ENCODE results near the gene TGOLN2. TPM values are rescaled to one million over a fixed set of nuclear protein-coding genes. Genes with fewer than 3 reads are reported as not detected.

The TGOLN2 gene
- total RNA-seq, 1 experiment from 2014 or later = 43.7 TPM

GRCh38 chr2:85327822-85328617 lies at the start of gene TGOLN2 (continued):
- TF ChIP-seq, protein P1, sequence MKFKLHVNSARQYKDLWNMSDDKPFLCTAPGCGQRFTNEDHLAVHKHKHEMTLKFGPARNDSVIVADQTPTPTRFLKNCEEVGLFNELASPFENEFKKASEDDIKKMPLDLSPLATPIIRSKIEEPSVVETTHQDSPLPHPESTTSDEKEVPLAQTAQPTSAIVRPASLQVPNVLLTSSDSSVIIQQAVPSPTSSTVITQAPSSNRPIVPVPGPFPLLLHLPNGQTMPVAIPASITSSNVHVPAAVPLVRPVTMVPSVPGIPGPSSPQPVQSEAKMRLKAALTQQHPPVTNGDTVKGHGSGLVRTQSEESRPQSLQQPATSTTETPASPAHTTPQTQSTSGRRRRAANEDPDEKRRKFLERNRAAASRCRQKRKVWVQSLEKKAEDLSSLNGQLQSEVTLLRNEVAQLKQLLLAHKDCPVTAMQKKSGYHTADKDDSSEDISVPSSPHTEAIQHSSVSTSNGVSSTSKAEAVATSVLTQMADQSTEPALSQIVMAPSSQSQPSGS (CRISPR knock-in tag; IDR thresholded peaks at IDR 0.05; ENCODE audit: borderline replicate concordance, low read depth) = peak; percentile 12; the same call in 1 of the 2 replicates
- TF ChIP-seq HMGXB4 (CRISPR knock-in tag; IDR thresholded peaks at IDR 0.05) (no peak), TCF7 (CRISPR knock-in tag; IDR thresholded peaks at IDR 0.05; ENCODE audit: low read depth) (no peak), NFATC4 (CRISPR knock-in tag; IDR thresholded peaks at IDR 0.05) (no peak), ZBTB43 (CRISPR knock-in tag; IDR thresholded peaks at IDR 0.05) (peak; percentile 91), CBFB (CRISPR knock-in tag; IDR thresholded peaks at IDR 0.05; ENCODE audit: low read depth) (no peak), SMAD4 (CRISPR knock-in tag; IDR thresholded peaks at IDR 0.05) (no peak), ATF3 (CRISPR knock-in tag; conservative IDR thresholded peaks at IDR 0.05) (no peak), KAT7 (CRISPR knock-in tag; IDR thresholded peaks at IDR 0.05; ENCODE audit: borderline replicate concordance) (no peak), OVOL2 (CRISPR knock-in tag; IDR thresholded peaks at IDR 0.05; ENCODE audit: borderline replicate concordance) (no peak), EMX1 (CRISPR knock-in tag; IDR thresholded peaks at IDR 0.05) (no peak), RELA (CRISPR knock-in tag; IDR thresholded peaks at IDR 0.05; ENCODE audit: borderline replicate concordance) (no peak), ETV6 (CRISPR knock-in tag; IDR thresholded peaks at IDR 0.05) (peak; percentile 87)
- TF ChIP-seq, protein P2, sequence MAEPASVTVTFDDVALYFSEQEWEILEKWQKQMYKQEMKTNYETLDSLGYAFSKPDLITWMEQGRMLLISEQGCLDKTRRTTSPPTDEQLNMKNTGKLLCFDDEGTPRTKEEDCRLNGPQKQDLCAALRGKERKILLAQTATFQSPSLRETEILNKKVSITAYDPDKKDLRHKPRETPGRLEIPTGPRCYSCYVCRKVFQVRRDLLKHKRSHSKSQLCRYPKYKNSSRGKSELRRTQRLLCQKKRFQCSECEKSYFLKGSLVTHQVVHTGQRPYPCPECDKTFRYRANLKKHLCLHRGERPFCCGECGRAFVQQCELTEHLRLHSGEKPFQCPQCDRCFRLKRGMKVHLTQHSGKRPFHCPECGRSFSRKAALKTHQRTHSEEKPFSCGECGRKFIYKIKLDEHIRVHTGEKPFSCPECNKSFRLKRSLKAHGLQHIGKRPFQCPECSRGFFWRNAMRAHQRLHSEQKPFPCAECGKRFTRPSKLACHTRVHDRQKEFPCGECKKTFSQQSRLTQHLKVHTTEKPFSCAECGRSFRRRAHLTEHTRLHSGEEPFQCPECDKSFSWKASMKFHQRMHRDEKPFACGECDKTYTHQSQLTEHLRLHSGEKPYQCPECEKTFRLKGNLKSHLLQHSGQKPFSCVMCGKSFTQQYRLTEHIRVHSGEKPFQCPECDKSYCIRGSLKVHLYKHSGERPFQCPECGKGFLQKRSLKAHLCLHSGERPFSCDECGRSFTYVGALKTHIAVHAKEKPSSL (CRISPR knock-in tag; conservative IDR thresholded peaks at IDR 0.05) = no peak
- TF ChIP-seq, protein P3, sequence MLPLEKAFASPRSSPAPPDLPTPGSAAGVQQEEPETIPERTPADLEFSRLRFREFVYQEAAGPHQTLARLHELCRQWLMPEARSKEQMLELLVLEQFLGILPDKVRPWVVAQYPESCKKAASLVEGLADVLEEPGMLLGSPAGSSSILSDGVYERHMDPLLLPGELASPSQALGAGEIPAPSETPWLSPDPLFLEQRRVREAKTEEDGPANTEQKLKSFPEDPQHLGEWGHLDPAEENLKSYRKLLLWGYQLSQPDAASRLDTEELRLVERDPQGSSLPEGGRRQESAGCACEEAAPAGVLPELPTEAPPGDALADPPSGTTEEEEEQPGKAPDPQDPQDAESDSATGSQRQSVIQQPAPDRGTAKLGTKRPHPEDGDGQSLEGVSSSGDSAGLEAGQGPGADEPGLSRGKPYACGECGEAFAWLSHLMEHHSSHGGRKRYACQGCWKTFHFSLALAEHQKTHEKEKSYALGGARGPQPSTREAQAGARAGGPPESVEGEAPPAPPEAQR (CRISPR knock-in tag; IDR thresholded peaks at IDR 0.05) = no peak
- TF ChIP-seq, protein P4, sequence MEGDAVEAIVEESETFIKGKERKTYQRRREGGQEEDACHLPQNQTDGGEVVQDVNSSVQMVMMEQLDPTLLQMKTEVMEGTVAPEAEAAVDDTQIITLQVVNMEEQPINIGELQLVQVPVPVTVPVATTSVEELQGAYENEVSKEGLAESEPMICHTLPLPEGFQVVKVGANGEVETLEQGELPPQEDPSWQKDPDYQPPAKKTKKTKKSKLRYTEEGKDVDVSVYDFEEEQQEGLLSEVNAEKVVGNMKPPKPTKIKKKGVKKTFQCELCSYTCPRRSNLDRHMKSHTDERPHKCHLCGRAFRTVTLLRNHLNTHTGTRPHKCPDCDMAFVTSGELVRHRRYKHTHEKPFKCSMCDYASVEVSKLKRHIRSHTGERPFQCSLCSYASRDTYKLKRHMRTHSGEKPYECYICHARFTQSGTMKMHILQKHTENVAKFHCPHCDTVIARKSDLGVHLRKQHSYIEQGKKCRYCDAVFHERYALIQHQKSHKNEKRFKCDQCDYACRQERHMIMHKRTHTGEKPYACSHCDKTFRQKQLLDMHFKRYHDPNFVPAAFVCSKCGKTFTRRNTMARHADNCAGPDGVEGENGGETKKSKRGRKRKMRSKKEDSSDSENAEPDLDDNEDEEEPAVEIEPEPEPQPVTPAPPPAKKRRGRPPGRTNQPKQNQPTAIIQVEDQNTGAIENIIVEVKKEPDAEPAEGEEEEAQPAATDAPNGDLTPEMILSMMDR (IDR thresholded peaks at IDR 0.05) = no peak
